ENCODE data around the gene CD84.

Gene CD84

GRCh38 chr1:160496334-160496733 lies 83.0 kb downstream of the CD84 start:
- Mint-ChIP-seq H3K4me1 (no peaks in the 10 kb centered on the region), H3K27ac (no peak overlapping the region), H3K9me3 (peaks cover 5% of the 10 kb centered on the region), H3K36me3 (ENCODE audit: low read depth) (no peaks in the 10 kb centered on the region), H3K4me3 (no peak overlapping the region), H3K27me3 (ENCODE audit: low read depth) (no peaks in the 10 kb centered on the region)
- TF ChIP-seq, protein P1, sequence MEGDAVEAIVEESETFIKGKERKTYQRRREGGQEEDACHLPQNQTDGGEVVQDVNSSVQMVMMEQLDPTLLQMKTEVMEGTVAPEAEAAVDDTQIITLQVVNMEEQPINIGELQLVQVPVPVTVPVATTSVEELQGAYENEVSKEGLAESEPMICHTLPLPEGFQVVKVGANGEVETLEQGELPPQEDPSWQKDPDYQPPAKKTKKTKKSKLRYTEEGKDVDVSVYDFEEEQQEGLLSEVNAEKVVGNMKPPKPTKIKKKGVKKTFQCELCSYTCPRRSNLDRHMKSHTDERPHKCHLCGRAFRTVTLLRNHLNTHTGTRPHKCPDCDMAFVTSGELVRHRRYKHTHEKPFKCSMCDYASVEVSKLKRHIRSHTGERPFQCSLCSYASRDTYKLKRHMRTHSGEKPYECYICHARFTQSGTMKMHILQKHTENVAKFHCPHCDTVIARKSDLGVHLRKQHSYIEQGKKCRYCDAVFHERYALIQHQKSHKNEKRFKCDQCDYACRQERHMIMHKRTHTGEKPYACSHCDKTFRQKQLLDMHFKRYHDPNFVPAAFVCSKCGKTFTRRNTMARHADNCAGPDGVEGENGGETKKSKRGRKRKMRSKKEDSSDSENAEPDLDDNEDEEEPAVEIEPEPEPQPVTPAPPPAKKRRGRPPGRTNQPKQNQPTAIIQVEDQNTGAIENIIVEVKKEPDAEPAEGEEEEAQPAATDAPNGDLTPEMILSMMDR (IDR thresholded peaks at IDR 0.05; ENCODE audit: unreplicated experiment in 3 of 3): no peak

DNA sequence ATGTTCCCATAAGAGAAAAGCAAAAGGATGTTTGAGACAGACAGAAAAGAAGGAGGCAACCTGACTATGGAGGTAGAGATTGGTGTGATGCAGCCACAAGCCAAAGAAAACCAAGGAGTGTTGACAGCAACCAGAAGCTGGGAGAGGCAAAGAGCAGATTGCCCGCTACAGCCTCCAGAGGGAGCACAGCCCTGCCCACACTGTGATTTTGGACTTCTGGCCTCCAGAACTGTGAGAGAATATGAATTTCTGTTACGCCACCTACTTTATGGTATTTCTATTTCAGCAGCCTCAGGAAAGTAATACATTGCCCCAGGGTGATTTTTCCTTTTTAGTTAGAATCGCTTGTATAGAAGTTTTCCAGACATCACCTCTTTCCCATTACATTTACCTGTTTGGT lies 84.7 kb downstream of the CD84 start:
- Mint-ChIP-seq H3K4me1 (no peaks in the 10 kb centered on the region), H3K4me3 (no peak overlapping the region), H3K9me3 (peaks cover 5% of the 10 kb centered on the region), H3K36me3 (ENCODE audit: low read depth) (no peaks in the 10 kb centered on the region), H3K27me3 (ENCODE audit: low read depth) (no peaks in the 10 kb centered on the region), H3K27ac (no peak overlapping the region)
- TF ChIP-seq, protein P1 (IDR thresholded peaks at IDR 0.05; ENCODE audit: unreplicated experiment in 3 of 3): no peak

DNA sequence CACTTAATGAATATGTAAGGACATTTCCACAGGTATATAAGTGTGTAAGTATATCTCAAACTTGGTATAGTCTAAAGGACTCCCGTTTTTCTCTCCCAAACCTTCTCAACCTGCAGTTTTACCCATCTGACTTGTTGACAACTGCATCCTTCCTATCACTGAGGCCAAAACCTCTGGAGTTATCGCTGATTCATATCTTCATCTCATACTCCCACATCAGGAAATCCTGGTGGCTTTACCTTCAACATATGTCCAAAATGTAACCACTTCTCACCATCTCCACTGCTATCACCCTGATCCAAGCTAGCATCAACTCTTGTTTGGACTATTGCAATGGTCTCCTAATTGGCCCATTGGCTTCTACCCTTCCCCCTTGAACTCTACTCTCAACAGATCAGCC lies 86.7 kb downstream of the CD84 start:
- H3K4me1 Mint-ChIP-seq: no peaks in the 10 kb centered on the region
- TF ChIP-seq, protein P1 (IDR thresholded peaks at IDR 0.05; ENCODE audit: unreplicated experiment in 3 of 3): no peak
- no peak overlapping the region for H3K4me3 Mint-ChIP-seq
- H3K36me3 Mint-ChIP-seq (ENCODE audit: low read depth): no peaks in the 10 kb centered on the region
- no peaks in the 10 kb centered on the region for H3K9me3 Mint-ChIP-seq
- H3K27ac Mint-ChIP-seq: no peak overlapping the region
- H3K27me3 Mint-ChIP-seq (ENCODE audit: low read depth): no peaks in the 10 kb centered on the region

GRCh38 chr1:160491981-160492380 lies 87.3 kb downstream of the CD84 start:
- TF ChIP-seq, protein P1 (IDR thresholded peaks at IDR 0.05; ENCODE audit: unreplicated experiment in 3 of 3): no peak
- Mint-ChIP-seq H3K4me3 (no peak overlapping the region), H3K4me1 (no peaks in the 10 kb centered on the region), H3K9me3 (no peaks in the 10 kb centered on the region), H3K27ac (no peak overlapping the region), H3K27me3 (ENCODE audit: low read depth) (no peaks in the 10 kb centered on the region), H3K36me3 (ENCODE audit: low read depth) (no peaks in the 10 kb centered on the region)
